ENCODE measurements around the gene LRCOL1. TPM values are rescaled to one million over a fixed set of nuclear protein-coding genes. Genes with fewer than 3 reads are reported as not detected.

LRCOL1 gene
- total and polyA plus RNA-seq, 2 of the 13 experiments (the other 11 are each of a cell fraction or from before 2014, with no cell fraction given), result not detected

GRCh38 chr12:132561427-132562156 is 48.8 kb downstream of the LRCOL1 start (continued):
- peak; percentile 50 for TF ChIP-seq AGO2 (optimal IDR thresholded peaks at IDR 0.05; ENCODE audit: low read depth, low read length)
- no peak for TF ChIP-seq ZNF557 (CRISPR knock-in tag; IDR thresholded peaks at IDR 0.05)
- peak; percentile 42 for TF ChIP-seq STAG1 (CRISPR knock-in tag; IDR thresholded peaks at IDR 0.05)
- 0 out of 2 replicates have a peak, but pooled peaks have one; percentile 18 for TF ChIP-seq NRL (CRISPR knock-in tag; IDR thresholded peaks at IDR 0.05; ENCODE audit: borderline replicate concordance)

DNA sequence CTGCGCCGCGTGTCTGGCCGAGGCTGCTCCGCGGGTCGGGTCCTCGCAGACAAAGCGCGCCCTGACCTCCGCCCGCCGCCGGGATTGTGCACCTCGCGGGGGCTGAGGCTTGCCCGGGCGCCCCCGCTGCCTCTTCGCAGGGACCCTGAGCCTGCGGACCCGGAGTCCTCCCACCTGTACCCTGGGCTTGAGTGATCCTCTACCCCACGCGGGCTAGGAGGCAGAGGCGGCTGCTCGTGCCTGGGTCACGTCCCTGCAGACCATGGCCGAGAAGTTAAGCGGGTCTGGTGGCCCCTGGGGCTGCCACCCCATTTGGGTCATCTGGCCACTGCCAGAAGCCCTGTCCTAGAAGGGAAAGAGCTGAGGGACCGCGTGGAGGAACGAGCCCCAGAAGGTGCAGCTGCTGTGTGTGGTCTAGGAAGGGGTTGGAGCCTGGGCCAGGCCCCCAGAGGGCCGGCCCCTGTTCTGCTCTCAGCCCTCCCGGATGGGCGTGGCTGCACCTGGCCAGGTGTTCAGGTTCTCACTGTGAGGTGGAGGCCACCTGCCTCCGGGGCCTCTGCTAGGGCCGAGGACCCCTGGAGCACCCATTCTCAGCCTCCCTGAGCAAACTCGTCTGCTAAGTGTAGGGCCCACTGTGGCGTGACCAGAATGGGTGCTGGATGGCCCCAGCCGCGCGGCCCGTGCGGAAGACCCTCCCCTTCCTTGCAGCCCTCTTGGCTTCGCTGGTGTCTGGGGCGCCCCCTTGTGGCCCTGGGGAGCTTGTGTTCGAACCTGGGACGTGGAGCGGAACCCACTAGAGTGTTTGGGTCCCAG is 49.6 kb downstream of the LRCOL1 start:
- peak overlapping the region; percentile 65 for H3K9ac ChIP-seq (ENCODE audit: insufficient read depth, low read depth, low read length)
- no peak for TF ChIP-seq ARID2 (CRISPR knock-in tag; IDR thresholded peaks at IDR 0.05; ENCODE audit: borderline replicate concordance)
- TF ChIP-seq, protein P1, sequence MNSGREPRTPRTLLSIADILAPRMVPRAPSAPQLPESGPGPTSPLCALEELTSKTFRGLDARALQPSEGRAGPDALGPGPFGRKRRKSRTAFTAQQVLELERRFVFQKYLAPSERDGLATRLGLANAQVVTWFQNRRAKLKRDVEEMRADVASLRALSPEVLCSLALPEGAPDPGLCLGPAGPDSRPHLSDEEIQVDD (CRISPR knock-in tag; IDR thresholded peaks at IDR 0.05; ENCODE audit: borderline replicate concordance), result no peak
- TF ChIP-seq CBFB (CRISPR knock-in tag; IDR thresholded peaks at IDR 0.05), result no peak
- TF ChIP-seq, protein P2, sequence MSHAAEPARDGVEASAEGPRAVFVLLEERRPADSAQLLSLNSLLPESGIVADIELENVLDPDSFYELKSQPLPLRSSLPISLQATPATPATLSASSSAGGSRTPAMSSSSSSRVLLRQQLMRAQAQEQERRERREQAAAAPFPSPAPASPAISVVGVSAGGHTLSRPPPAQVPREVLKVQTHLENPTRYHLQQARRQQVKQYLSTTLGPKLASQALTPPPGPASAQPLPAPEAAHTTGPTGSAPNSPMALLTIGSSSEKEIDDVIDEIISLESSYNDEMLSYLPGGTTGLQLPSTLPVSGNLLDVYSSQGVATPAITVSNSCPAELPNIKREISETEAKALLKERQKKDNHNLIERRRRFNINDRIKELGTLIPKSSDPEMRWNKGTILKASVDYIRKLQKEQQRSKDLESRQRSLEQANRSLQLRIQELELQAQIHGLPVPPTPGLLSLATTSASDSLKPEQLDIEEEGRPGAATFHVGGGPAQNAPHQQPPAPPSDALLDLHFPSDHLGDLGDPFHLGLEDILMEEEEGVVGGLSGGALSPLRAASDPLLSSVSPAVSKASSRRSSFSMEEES (CRISPR knock-in tag; IDR thresholded peaks at IDR 0.05), result no peak
- TF ChIP-seq ZSCAN30 (CRISPR knock-in tag; IDR thresholded peaks at IDR 0.05), result no peak
- no peak for TF ChIP-seq ZNF672 (CRISPR knock-in tag; IDR thresholded peaks at IDR 0.05)
- TF ChIP-seq ZNF704 (CRISPR knock-in tag; IDR thresholded peaks at IDR 0.05; ENCODE audit: borderline replicate concordance), result no peak
- TF ChIP-seq ZNF460 (CRISPR knock-in tag; IDR thresholded peaks at IDR 0.05; ENCODE audit: borderline replicate concordance), result no peak
- TF ChIP-seq TSC22D2 (CRISPR knock-in tag; IDR thresholded peaks at IDR 0.05; ENCODE audit: borderline replicate concordance), result no peak
- no peak for TF ChIP-seq ZNF432 (CRISPR knock-in tag; IDR thresholded peaks at IDR 0.05; ENCODE audit: borderline replicate concordance)
- no peak for TF ChIP-seq EZH2 (conservative IDR thresholded peaks at IDR 0.05; ENCODE audit: low read depth, low read length)

More for the DNA sequence above, 49.6 kb downstream of the LRCOL1 start:
- CTCF ChIA-PET (ENCODE audit: low intra/inter-chr PET ratio, low total read pairs), result interaction anchor here (0.8 to 2.5 kb wide), 3 partner anchors 54 to 146 kb away, joined by 3 to 17 read pairs (median 5); no protein-coding TSS in a partner anchor
- 2% methylated on average over 22 of the region's 49 CpGs for WGBS (ENCODE audit: low lambda C conversion rate)
- Histone ChIP-seq H3K9me3 (ENCODE audit: low read length) (no peaks in the 10 kb centered on the region), H3K27ac (ENCODE audit: extremely low read length, insufficient read depth, low read length) (no peak overlapping the region), H3K27me3 (ENCODE audit: control insufficient read depth in 1 of 2, insufficient read depth in 2 of 2, low read length in 2 of 2) (no peaks in the 10 kb centered on the region), H3K4me1 (ENCODE audit: insufficient read depth, low read length) (peaks cover 33% of the 10 kb centered on the region), H3K4me3 (replicated peaks in 1 of 3; ENCODE audit: insufficient read depth in 1 of 3, low read depth in 2 of 3, low read length in 3 of 3) (peak overlapping the region; percentile 51 to 76 (median 61)), H2AFZ (ENCODE audit: low read length) (no peak overlapping the region), H3K4me2 (ENCODE audit: low read depth, low read length) (peak overlapping the region; percentile 87), H3K36me3 (replicated peaks in 1 of 2; ENCODE audit: control insufficient read depth in 1 of 2, insufficient read depth in 2 of 2, low read length in 2 of 2) (peaks cover 0 to 7% of the 10 kb centered on the region in 2 experiments; a peak in 1 of 5 replicates), H3K79me2 (ENCODE audit: insufficient read depth, low read length) (peaks cover 7% of the 10 kb centered on the region), H4K20me1 (ENCODE audit: insufficient read depth, low read length) (peaks cover 18% of the 10 kb centered on the region; the same call in 1 of the 2 replicates)
- POLR2A ChIA-PET, result no interaction called here
- BruUV-seq (replicated peaks), result no TSS peak
- peak; percentile 47 for ATAC-seq
- in situ Hi-C loops (cut with HindIII; ENCODE audit: extremely low pct_ligation_motif_present, low pct_unique_long_range_greater_than_20kb), result no loop called here
- FAIRE-seq, result no peak
- intact Hi-C loops (cut with micrococcal nuclease; ENCODE audit: unreplicated experiment), result loop anchor here (2.0 kb wide), 1 partner anchor 146 kb away; no protein-coding TSS in a partner anchor
- peak; percentile 62 for DNase-seq (ENCODE audit: low spot score)

Measured in HepG2 (cell line).